Fibroblast of pulmonary artery (primary cell): ENCODE results near the gene CSTPP1.

Experiments
- DNase-seq: peaks from one replicate; pipeline ENCODE4 v3.0.0-alpha.2; 2010; ENCODE audit warnings: low read depth
- H3K4me3 ChIP-seq: replicated peaks from 2 replicates; pipeline ENCODE4 v1.5.1; 2011; ENCODE audit warnings: low read depth, mild to moderate bottlenecking, control low read depth, low read length, moderate library complexity
- CTCF ChIP-seq: IDR thresholded peaks from 2 replicates; pipeline ENCODE4 v1.5.1; 2011; ENCODE audit warnings: mild to moderate bottlenecking, control low read depth, low read length, inconsistent platforms; ENCODE audit errors: missing control alignments

CSTPP1 gene

GRCh38 chr11:47004595-47005033 lies 68.1 kb downstream of the CSTPP1 start:
- DNase-seq, result peak; percentile 97

GRCh38 chr11:47005441-47005840 lies 68.9 kb downstream of the CSTPP1 start:
- DNase-seq, result no peak
- TF ChIP-seq CTCF, result no peak
- no peak overlapping the region for H3K4me3 ChIP-seq

More at GRCh38 chr11:47004595-47005033, 68.1 kb downstream of the CSTPP1 start:
- no peak overlapping the region for H3K4me3 ChIP-seq
- no peak for TF ChIP-seq CTCF

- H3K4me3 ChIP-seq, result no peak overlapping the region
- no peak for DNase-seq
- no peak for TF ChIP-seq CTCF
These were observed 71.0 kb downstream of the CSTPP1 start for GRCh38 chr11:47007579-47007978.

- TF ChIP-seq CTCF, result no peak
- H3K4me3 ChIP-seq, result no peak overlapping the region
- DNase-seq, result peak; percentile 37
These were observed 73.6 kb downstream of the CSTPP1 start for GRCh38 chr11:47010179-47010578.

GRCh38 chr11:47014097-47014496 lies 77.5 kb downstream of the CSTPP1 start:
- TF ChIP-seq CTCF, result no peak
- DNase-seq, result no peak
- H3K4me3 ChIP-seq, result no peak overlapping the region

GRCh38 chr11:47018637-47019036 lies 82.1 kb downstream of the CSTPP1 start:
- TF ChIP-seq CTCF, result no peak
- no peak for DNase-seq
- no peak overlapping the region for H3K4me3 ChIP-seq

GRCh38 chr11:47020793-47021526 lies 84.4 kb downstream of the CSTPP1 start:
- DNase-seq, result peak; percentile 24
- no peak overlapping the region for H3K4me3 ChIP-seq
- no peak for TF ChIP-seq CTCF
